A673 (cell line): ENCODE data around the gene HTR1B.

Source experiments
- CTCF ChIP-seq: fragments of 300-800, 200-600 bp; sonication (generic); conservative IDR thresholded peaks from 2 replicates; pipeline ENCODE4 v1.5.1; 2017; ENCODE audit warnings: low read depth, mild to moderate bottlenecking, antibody characterized with exemption, low read length, moderate library complexity, mixed read lengths
- EZH2 ChIP-seq: fragments of 200-600 bp; sonication (generic); IDR thresholded peaks from 2 replicates; pipeline ENCODE4 v1.6.1; 2017; ENCODE audit warnings: borderline replicate concordance, low read depth, mild to moderate bottlenecking, mixed read lengths, antibody characterized with exemption, low read length; ENCODE audit not compliant: poor library complexity, severe bottlenecking

GRCh38 chr6:77462359-77463307 lies 658 bp downstream of the HTR1B start:
- TF ChIP-seq CTCF (no peak), EZH2 (no peak)
